AG09319 (cell line): ENCODE data around the gene TFF1.

Experiments
- DNase-seq: peaks from one replicate; pipeline ENCODE4 v3.0.0-alpha.2; 2010; ENCODE audit warnings: low read depth; ENCODE audit errors: extremely low read depth
- CTCF ChIP-seq: IDR thresholded peaks from 2 replicates; pipeline ENCODE4 v1.5.1; 2011; ENCODE audit warnings: low read depth, mild to moderate bottlenecking, inconsistent platforms, low read length, moderate library complexity

The TFF1 gene

GRCh38 chr21:42343101-42343500 lies 23.2 kb downstream of the TFF1 start:
- TF ChIP-seq CTCF, result no peak
- DNase-seq, result no peak

- TF ChIP-seq CTCF, result no peak
- DNase-seq, result no peak
These were observed 24.4 kb downstream of the TFF1 start for GRCh38 chr21:42341776-42342542.

- no peak for TF ChIP-seq CTCF
These were observed 25.9 kb downstream of the TFF1 start for GRCh38 chr21:42340187-42341050.

GRCh38 chr21:42338729-42339715 lies 27.3 kb downstream of the TFF1 start:
- no peak for TF ChIP-seq CTCF
- DNase-seq, result no peak

More at GRCh38 chr21:42340187-42341050, 25.9 kb downstream of the TFF1 start:
- no peak for DNase-seq

- DNase-seq, result peak; percentile 4
- peak; percentile 56 for TF ChIP-seq CTCF
These were observed 28.3 kb downstream of the TFF1 start for GRCh38 chr21:42337830-42338728.

- DNase-seq, result no peak
- no peak for TF ChIP-seq CTCF
These were observed 29.1 kb downstream of the TFF1 start for GRCh38 chr21:42337276-42337675.
